Fibroblast of peridontal ligament (primary cell): ENCODE data around the gene FXYD6.

Experiments
- DNase-seq: peaks from one replicate; pipeline ENCODE4 v3.0.0-alpha.2; 2010; ENCODE audit errors: extremely low read depth

The FXYD6 gene

DNA sequence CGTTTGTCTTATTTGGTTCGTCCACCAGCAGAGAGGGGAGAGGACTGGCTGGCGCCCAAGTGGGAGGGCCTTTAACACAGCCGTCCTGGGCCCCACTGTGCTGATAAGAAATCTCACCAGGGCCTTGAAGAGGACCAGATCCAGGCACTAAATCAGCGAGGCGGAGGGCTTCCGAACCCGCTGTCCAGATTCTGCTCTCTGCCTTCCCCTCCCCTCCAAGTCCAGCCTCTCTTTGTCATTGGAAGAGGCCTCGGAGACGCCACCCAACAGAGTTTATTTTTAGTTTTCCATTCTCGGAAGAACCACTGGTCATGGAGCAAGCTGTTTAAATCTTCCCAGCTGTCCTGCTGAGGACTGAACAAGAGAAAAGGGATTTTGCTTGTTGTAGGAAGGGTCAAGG, 9.3 kb upstream of the FXYD6 start:
- DNase-seq = no peak

- DNase-seq = no peak
Observed at GRCh38 chr11:117884994-117885393, 8.5 kb upstream of the FXYD6 start.

- no peak for DNase-seq
Observed at GRCh38 chr11:117883063-117883462, 6.6 kb upstream of the FXYD6 start.

DNA sequence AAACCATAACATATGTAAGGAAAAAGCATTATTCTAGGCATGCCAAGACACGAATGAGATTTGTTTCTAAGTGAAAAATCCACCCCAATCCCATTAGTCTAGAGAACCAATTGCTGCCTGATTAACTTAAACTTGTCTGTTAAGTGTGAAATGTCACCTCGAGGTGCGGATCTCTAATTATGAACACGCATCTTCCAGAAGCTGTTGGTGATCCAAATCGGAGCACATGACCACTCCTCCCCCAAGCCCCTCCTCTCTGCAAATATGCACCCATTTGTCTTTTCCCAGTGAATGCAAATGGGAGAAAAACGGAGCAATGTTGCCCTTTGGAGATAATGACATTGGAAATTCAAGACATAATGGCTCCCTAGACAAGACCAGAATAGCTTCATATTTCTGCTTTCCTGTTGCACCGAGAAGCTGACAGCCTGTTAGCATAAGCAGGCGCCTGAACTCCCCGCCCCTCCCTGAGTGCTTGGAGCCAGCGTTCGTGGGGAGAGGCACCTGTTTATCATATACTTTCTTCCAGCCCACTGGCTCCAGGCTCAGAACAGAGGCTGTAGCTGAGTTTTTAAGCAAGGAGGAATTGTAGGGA, 6.0 kb upstream of the FXYD6 start:
- no peak for DNase-seq

DNA sequence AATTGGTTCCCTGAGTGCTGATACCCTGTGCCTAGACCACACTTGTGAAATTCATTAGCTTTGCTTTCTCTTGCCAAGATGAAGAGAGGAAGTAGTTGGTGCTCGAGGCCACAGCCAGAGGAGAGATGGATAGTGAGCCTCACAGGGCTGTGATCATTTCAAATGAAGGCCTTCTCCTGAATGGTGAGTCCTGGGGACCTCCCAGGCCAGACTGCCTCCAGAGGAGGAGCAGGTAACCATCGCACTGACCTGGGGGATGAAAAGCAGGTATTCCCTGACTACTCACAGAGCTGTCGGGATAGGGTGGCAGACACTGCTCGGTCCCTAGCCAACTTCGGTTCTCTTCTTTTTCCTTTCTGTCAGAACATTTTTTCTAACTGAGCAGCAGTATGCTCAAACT, 4.8 kb upstream of the FXYD6 start:
- DNase-seq = no peak

DNA sequence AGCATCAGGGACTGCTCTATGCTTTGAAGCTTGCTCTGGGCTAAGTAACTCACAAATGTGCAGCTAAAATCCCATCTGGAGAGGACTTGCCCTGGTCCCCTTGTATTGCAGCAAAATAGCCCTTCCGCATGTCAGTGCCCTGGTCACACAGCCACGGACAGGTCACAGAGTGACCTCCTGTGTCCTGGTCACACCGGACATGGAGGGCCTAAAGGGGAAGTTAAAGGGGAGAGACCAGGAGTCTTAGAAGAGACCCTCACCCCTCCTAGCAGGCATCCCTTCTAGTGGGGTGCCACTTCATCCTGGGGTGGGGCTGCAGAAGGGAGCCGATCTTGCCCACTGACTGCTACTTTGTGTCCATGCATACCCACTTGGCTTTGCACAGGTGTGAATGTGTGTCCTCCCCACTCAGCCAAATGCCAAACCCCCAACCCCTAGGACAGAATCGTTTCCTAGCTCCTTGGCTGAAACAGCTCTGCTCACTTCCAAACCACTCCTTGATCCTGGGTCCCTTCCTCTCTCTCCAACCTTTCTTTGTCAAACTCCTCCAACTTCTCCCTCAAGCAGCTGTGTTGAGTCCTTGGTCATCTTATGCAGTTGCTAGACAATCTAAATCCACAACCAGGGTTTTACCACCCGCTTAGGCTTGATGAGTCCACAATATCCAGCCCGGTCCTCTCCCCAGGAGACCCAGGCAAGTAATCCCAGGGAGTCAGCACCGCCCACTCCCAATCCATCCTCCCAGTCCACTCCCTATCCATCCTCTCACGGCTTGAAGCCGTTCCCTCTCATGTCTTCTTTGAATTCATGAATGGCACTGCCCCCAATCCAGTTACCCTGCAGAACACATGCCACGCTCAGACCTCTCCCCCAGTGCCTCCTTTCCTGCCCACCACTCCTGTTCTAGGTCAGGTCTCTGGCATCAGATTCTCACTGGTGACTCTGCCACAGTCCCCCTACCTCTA, 3.3 kb upstream of the FXYD6 start:
- no peak for DNase-seq

DNA sequence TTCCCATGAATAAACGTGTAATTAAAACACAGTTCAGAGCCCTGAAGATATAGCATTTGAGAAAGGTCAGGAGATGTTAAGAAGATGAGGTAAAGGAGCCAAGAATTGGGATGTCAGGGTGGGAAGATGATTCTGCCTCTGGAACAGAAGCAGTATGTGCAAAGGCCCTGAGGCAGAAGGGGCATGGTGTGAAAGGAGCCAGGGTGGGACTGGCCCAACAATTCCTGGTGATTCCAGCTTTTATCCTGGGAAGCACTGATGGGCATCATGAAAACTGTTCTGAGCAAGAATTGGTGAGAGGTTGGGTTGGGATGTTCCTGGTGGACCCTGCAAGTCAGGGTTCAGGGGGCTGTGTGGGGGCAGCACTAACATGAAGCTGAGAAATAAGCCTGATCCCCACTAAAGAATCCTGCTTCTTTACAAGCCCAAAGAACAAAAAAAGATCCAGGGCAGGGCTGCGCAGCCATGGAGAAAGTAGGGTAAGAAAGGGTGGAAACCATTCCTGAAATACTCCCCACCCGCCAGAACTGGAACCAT, 2.5 kb upstream of the FXYD6 start:
- DNase-seq = no peak

GRCh38 chr11:117878314-117878938, 2.0 kb upstream of the FXYD6 start:
- DNase-seq = no peak

- no peak for DNase-seq
Observed at GRCh38 chr11:117877120-117877784, 794 bp upstream of the FXYD6 start.

GRCh38 chr11:117876059-117876340, 458 bp downstream of the FXYD6 start:
- no peak for DNase-seq

GRCh38 chr11:117875382-117876058, 938 bp downstream of the FXYD6 start:
- DNase-seq = no peak

- DNase-seq = no peak
Observed at GRCh38 chr11:117874910-117875381, 1.5 kb downstream of the FXYD6 start.

GRCh38 chr11:117874253-117874909, 2.1 kb downstream of the FXYD6 start:
- DNase-seq = no peak

- DNase-seq = no peak
Observed at GRCh38 chr11:117873828-117874125, 2.7 kb downstream of the FXYD6 start.

DNA sequence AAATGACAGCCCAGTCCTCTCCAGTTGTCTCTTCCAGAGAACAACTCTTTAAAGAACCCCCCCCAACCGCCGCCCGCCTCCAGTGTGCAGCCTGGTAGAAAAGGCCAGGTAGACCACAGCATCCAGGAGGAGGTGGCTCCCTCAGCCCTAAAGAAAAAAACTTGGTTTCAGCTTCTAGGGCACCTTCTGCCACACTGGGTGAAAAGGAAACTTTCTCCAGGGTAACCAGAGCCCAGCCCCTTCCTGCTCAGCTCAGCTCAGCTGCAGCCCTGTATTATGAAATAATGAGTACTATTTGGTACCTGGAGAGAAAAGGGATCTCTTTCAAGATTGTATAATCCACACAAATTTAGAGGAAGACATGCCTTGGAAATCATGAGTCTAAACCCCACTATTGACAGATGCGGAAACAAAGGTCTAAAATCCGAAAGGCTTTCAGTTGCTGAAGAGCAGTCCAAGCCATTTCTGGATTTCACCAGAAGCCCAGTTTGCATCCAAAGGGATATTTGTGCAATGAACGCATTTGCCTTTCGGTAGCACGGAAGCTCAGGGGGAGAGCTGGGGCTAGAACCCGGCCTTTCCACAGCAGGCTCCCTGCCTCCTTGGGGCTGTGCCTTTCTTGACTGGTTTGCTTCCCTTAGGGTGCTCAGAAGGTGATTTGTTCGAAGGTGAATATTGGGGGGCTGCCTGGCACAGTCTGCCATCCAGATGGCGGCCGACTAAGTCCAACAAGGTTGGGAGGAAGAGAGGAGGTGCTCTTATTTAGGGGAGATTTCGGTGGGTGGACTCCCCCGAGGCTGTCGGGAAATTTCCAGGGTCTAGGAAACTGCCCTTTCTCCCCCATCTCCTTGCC, 3.3 kb downstream of the FXYD6 start:
- DNase-seq = no peak

GRCh38 chr11:117872420-117872961, 4.0 kb downstream of the FXYD6 start:
- no peak for DNase-seq

- no peak for DNase-seq
Observed at GRCh38 chr11:117871784-117872183, 4.7 kb downstream of the FXYD6 start.

GRCh38 chr11:117871160-117871559, 5.3 kb downstream of the FXYD6 start:
- DNase-seq = no peak

- no peak for DNase-seq
Observed at GRCh38 chr11:117870103-117870952, 6.1 kb downstream of the FXYD6 start.
